Measurements from ENCODE around the gene FUT6.
"Not testable (repeated sequence)": the region's sequence is repeated elsewhere in the genome, so short reads cannot be mapped to it uniquely, and the experiment has no call there.

The FUT6 gene

DNA sequence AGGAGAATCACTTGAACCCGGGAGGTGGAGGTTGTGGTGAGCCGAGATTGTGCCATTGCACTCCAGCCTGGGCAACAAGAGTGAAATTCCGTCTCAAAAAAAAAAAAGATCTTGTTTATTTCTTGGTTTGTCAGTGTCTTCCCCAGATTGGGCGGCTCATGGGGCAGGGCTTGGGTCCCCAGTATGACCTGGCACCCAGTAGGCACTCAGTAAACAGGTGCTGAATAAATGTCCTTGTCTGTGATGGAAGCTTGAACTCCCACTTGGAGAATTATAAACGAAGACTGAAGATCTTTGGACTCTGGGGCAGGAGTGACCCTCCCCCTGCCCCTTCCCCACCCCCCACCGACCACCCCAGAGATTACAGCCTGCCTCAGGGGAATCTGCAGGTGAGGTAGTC is 40.7 kb upstream of the FUT6 start:
- ChIA-PET CTCF (interaction anchor here (2.1 to 3.0 kb wide), 2 partner anchors 74 to 76 kb away, joined by 5 to 13 read pairs; no protein-coding TSS in a partner anchor), POLR2A (interaction anchor here (0.6 kb wide), 1 partner anchor 9 kb away, joined by 3 read pairs; no protein-coding TSS in a partner anchor)
- TF ChIP-seq, protein P1, sequence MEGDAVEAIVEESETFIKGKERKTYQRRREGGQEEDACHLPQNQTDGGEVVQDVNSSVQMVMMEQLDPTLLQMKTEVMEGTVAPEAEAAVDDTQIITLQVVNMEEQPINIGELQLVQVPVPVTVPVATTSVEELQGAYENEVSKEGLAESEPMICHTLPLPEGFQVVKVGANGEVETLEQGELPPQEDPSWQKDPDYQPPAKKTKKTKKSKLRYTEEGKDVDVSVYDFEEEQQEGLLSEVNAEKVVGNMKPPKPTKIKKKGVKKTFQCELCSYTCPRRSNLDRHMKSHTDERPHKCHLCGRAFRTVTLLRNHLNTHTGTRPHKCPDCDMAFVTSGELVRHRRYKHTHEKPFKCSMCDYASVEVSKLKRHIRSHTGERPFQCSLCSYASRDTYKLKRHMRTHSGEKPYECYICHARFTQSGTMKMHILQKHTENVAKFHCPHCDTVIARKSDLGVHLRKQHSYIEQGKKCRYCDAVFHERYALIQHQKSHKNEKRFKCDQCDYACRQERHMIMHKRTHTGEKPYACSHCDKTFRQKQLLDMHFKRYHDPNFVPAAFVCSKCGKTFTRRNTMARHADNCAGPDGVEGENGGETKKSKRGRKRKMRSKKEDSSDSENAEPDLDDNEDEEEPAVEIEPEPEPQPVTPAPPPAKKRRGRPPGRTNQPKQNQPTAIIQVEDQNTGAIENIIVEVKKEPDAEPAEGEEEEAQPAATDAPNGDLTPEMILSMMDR (IDR thresholded peaks at IDR 0.05; ENCODE audit: insufficient read depth, low read length, missing control alignments): no peak
- no peak overlapping the region for H3K4me3 ChIP-seq (ENCODE audit: low read depth, low read length)
- no peak for DNase-seq (ENCODE audit: low read depth, low spot score)

DNA sequence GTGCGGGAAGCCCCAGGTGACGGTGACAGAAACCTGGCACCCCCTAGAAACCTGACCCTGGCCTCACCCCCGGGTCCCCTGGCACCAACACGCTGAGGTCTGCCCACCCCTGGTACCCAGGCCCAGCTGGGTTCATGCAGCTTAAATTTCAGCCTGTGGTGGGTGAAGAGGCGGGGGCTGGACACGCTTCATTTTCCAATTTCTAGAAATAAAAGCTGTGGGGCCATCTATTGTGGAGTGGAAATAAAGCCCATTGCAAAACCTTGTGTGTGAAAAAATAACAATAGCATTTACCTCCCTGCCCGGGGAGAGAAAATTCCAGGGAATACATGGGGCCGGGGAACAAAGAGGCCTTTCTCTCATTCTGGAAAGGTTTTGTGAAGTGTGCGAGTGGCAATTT is 38.4 kb upstream of the FUT6 start:
- H3K4me3 ChIP-seq (ENCODE audit: low read depth, low read length): no peak overlapping the region
- CTCF ChIA-PET: interaction anchor here (1.0 to 1.8 kb wide), 2 partner anchors 9 to 14 kb away, joined by 3 to 4 read pairs; no protein-coding TSS in a partner anchor
- POLR2A ChIA-PET: no interaction called here
- no peak for DNase-seq (ENCODE audit: low read depth, low spot score)
- TF ChIP-seq, protein P1 (IDR thresholded peaks at IDR 0.05; ENCODE audit: insufficient read depth, low read length, missing control alignments): no peak

DNA sequence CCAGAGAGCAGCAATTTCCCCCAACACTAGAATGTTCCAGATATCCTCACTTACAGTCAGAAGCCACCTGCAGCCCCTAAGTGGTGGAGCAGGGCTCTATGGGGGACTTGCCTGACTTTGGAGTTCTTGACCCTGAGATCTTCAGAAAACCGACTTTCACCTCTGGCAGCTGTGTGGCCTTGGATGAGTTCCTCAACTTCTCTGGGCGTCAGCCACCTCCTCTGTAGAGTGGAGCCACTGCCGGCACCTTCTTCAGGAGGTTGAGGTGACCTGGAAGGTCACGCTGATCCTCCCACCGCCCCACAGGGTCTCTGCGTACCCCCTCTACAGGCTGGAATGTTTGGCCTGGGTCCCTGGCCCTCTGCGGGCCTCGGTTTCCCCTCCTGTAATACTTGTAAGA is 37.9 kb upstream of the FUT6 start:
- no peak for DNase-seq (ENCODE audit: low read depth, low spot score)
- H3K4me3 ChIP-seq (ENCODE audit: low read depth, low read length): no peak overlapping the region
- ChIA-PET CTCF (interaction anchor here (1.8 kb wide), 1 partner anchor 15 kb away, joined by 4 read pairs; no protein-coding TSS in a partner anchor), POLR2A (no interaction called here)
- TF ChIP-seq, protein P1 (IDR thresholded peaks at IDR 0.05; ENCODE audit: insufficient read depth, low read length, missing control alignments): no peak

- DNase-seq (ENCODE audit: low read depth, low spot score); H3K4me3 ChIP-seq (ENCODE audit: low read depth, low read length); POLR2A ChIA-PET: not testable (repeated sequence)
- CTCF ChIA-PET: interaction anchor here (1.3 kb wide), 1 partner anchor 70 kb away, joined by 6 read pairs; no protein-coding TSS in a partner anchor
Observed at GRCh38 chr19:5874496-5874895, 35.0 kb upstream of the FUT6 start.

- TF ChIP-seq, protein P1 (IDR thresholded peaks at IDR 0.05; ENCODE audit: insufficient read depth, low read length, missing control alignments): no peak
- DNase-seq (ENCODE audit: low read depth, low spot score): no peak
- POLR2A ChIA-PET: no interaction called here
- CTCF ChIA-PET: interaction anchor here (1.3 kb wide), 1 partner anchor 70 kb away, joined by 6 read pairs; no protein-coding TSS in a partner anchor
- H3K4me3 ChIP-seq (ENCODE audit: low read depth, low read length): no peak overlapping the region
Observed at GRCh38 chr19:5873617-5874199, 34.2 kb upstream of the FUT6 start.

GRCh38 chr19:5870986-5871394 is 31.5 kb upstream of the FUT6 start:
- POLR2A ChIA-PET: interaction anchor here (0.6 kb wide), 1 partner anchor 9 kb away, joined by 3 read pairs; no protein-coding TSS in a partner anchor
- DNase-seq (ENCODE audit: low read depth, low spot score): no peak
- CTCF ChIA-PET: interaction anchor here (1.6 kb wide), 1 partner anchor 67 kb away, joined by 5 read pairs; no protein-coding TSS in a partner anchor
- TF ChIP-seq, protein P1 (IDR thresholded peaks at IDR 0.05; ENCODE audit: insufficient read depth, low read length, missing control alignments): no peak
- no peak overlapping the region for H3K4me3 ChIP-seq (ENCODE audit: low read depth, low read length)

All from AG04449 (cell line).